Peyer's patch (tissue), 4 donors: ENCODE data around the gene CDH4.

Experiments
- CTCF ChIP-seq, 6 experiments: fragments of 450-650 bp in 4 of 6; fragments of 200-600 bp in 2 of 6; sonication (generic) in 1 of 6; IDR thresholded peaks; one replicate each; pipeline ENCODE4 v1.5.1; 2017 to 2019; ENCODE audit warnings: antibody characterized with exemption in 6 of 6, mild to moderate bottlenecking in 3 of 6, moderate library complexity in 1 of 6
- POLR2A ChIP-seq, 2 donors: fragments of 450-650 bp; IDR thresholded peaks; one replicate each; pipeline ENCODE4 v1.5.1; 2017; ENCODE audit warnings: antibody characterized with exemption in 2 of 2, mild to moderate bottlenecking in 2 of 2, moderate library complexity in 2 of 2

- TF ChIP-seq POLR2A (IDR thresholded peaks at IDR 0.05): no peak
- TF ChIP-seq CTCF (IDR thresholded peaks at IDR 0.05): no peak
Measured at GRCh38 chr20:61661583-61661982, 409.5 kb downstream of the CDH4 start.
